Thyroid gland (tissue), 4 donors: ENCODE data around the gene HEPACAM. TPM values are rescaled to one million over a fixed set of nuclear protein-coding genes. Genes with fewer than 3 reads are reported as not detected.
"Not testable (repeated sequence)": the region's sequence is repeated elsewhere in the genome, so short reads cannot be mapped to it uniquely, and the experiment has no call there.

Experiments used
- DNase-seq, 2 donors: peaks; one replicate each; pipeline ENCODE4 v3.0.0-alpha.2; 2019
- H3K27ac ChIP-seq, 3 donors: fragments of 200-600 bp; sonication (generic); 1 replicate in 2 of 3; 2 replicates in 1 of 3; pipeline ENCODE4 v1.5.1; 2016 to 2019; ENCODE audit warnings: mild to moderate bottlenecking in 1 of 3, moderate library complexity in 1 of 3
- H3K27me3 ChIP-seq: fragments of 200-600 bp; sonication (generic); one replicate; pipeline ENCODE4 v1.5.1; 2019
- H3K36me3 ChIP-seq, 2 donors: fragments of 200-600 bp; sonication (generic); one replicate each; pipeline ENCODE4 v1.5.1; 2016 to 2019
- H3K4me1 ChIP-seq, 2 donors: fragments of 200-600 bp; sonication (generic); one replicate each; pipeline ENCODE4 v1.5.1; 2017 to 2019
- H3K4me3 ChIP-seq, 3 donors: fragments of 200-600 bp; sonication (generic); replicated peaks in 1 of 3; 1 replicate in 2 of 3; 2 replicates in 1 of 3; pipeline ENCODE4 v1.5.1; 2016; ENCODE audit warnings: mild to moderate bottlenecking in 1 of 3
- H3K9me3 ChIP-seq: fragments of 200-600 bp; sonication (generic); one replicate; pipeline ENCODE4 v1.5.1; 2017
- POLR2A ChIP-seq, 2 donors: fragments of 450-650 bp; IDR thresholded peaks; one replicate each; pipeline ENCODE4 v1.6.1; 2017; ENCODE audit warnings: antibody characterized with exemption in 2 of 2, mild to moderate bottlenecking in 2 of 2, moderate library complexity in 1 of 2
- WGBS, 2 donors: methylation state at CpG; one replicate each; pipeline ENCODE4 v1.1.5; 2017; 5-methylcytosine and 5-hydroxymethylcytosine counted together
- intact Hi-C: fragments of 100-400 bp; cut with DNase I; formaldehyde crosslinking; loops from one replicate; pipeline ENCODE4 v1.15.1; 2023
- total RNA-seq, 4 donors: library from RNA; depleted of rRNA; stranded (reverse); fragments of >200 nt; gene quantifications; one replicate each; pipeline ENCODE4 v1.2.3, GENCODE V29; 2016
- TF ChIP-seq, protein P1 (sequence below), 6 experiments: fragments of 200-600 bp in 3 of 6; fragments of 450-650 bp in 3 of 6; sonication (generic) in 3 of 6; IDR thresholded peaks; one replicate each; pipeline ENCODE4 v1.5.1; 2016 to 2019; ENCODE audit warnings: antibody characterized with exemption in 6 of 6, mild to moderate bottlenecking in 2 of 6, inconsistent platforms in 1 of 6, moderate library complexity in 1 of 6

The HEPACAM gene
- total RNA-seq, 4 donors from 2014 or later, result 0.27 to 1.1 (median 0.45) TPM; not detected in 1

DNA sequence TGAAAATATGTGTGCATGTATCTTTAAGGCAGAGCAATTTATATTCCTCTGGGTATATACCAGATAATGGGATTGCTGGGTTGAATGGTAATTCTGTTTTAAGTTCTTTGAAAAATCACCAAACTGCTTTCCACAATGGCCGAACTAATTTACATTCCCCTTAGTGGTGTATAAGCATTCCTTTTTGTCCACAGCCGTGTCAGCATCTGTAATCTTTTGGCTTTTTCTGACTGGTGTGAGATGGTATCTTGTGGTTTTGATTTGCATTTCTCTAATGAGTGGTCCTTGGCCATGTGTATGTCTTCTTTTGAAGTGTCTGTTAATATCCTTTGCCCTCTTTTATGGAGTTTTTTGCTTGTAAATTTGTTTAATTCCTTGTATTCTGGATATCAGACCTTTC, 42.5 kb upstream of the HEPACAM start:
- Histone ChIP-seq H3K4me3 (no peak overlapping the region), H3K27me3 (no peaks in the 10 kb centered on the region), H3K27ac (no peak overlapping the region), H3K9me3 (no peaks in the 10 kb centered on the region), H3K36me3 (no peaks in the 10 kb centered on the region), H3K4me1 (no peaks in the 10 kb centered on the region)
- TF ChIP-seq, protein P1, sequence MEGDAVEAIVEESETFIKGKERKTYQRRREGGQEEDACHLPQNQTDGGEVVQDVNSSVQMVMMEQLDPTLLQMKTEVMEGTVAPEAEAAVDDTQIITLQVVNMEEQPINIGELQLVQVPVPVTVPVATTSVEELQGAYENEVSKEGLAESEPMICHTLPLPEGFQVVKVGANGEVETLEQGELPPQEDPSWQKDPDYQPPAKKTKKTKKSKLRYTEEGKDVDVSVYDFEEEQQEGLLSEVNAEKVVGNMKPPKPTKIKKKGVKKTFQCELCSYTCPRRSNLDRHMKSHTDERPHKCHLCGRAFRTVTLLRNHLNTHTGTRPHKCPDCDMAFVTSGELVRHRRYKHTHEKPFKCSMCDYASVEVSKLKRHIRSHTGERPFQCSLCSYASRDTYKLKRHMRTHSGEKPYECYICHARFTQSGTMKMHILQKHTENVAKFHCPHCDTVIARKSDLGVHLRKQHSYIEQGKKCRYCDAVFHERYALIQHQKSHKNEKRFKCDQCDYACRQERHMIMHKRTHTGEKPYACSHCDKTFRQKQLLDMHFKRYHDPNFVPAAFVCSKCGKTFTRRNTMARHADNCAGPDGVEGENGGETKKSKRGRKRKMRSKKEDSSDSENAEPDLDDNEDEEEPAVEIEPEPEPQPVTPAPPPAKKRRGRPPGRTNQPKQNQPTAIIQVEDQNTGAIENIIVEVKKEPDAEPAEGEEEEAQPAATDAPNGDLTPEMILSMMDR (IDR thresholded peaks at IDR 0.05), result no peak
- TF ChIP-seq POLR2A (IDR thresholded peaks at IDR 0.05), result no peak
- DNase-seq, result no peak
- intact Hi-C loops, result no loop called here
- WGBS, 2 donors, result 94 to 97% methylated on average over 2 of the region's 2 CpGs

DNA sequence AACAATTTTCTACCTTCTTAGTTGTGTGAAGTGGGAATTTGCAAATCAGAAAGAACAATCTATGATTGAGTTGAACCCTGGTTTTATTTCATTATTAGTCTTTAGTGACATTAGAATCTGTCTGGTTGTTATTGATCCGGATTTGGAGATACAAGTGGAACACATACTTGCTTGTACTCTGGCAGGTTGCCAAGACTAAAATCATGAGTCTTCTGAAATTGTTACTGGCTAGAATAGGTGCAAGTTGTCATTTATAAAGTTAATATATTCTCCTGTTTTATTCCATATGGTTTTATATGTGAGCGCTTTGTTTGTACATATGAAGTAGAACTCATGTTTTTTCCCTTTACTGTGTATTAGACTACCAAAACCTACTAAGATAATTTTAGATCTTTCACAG, 41.2 kb upstream of the HEPACAM start:
- intact Hi-C loops, result no loop called here
- Histone ChIP-seq H3K36me3 (no peaks in the 10 kb centered on the region), H3K4me3 (no peak overlapping the region), H3K9me3 (no peaks in the 10 kb centered on the region), H3K27me3 (no peaks in the 10 kb centered on the region), H3K27ac (no peak overlapping the region), H3K4me1 (no peaks in the 10 kb centered on the region)
- no peak for TF ChIP-seq POLR2A (IDR thresholded peaks at IDR 0.05)
- TF ChIP-seq, protein P1 (IDR thresholded peaks at IDR 0.05), result no peak
- WGBS, 2 donors, result 71 to 79% methylated on average over 2 of the region's 2 CpGs
- DNase-seq, result no peak

DNA sequence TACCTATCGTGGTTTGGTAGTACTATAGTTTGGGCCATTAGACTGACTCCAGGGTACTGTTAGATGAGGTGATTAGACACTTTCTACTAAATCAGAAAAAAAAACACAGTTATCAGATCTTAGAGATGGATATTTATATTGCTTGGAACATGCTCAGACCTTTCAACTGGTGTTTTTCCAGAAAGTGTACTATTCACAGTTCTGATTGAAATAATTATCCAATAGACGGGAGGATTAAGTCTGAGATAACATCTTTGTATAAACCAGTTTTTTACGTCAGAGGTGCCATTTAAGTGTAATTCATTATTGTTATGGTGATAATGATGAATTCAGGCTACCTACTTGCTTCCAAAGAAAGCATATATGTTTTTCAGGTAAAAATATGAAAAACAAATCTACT, 40.7 kb upstream of the HEPACAM start:
- TF ChIP-seq, protein P1 (IDR thresholded peaks at IDR 0.05), result no peak
- TF ChIP-seq POLR2A (IDR thresholded peaks at IDR 0.05), result no peak
- intact Hi-C loops, result no loop called here
- no peaks in the 10 kb centered on the region for H3K4me1 ChIP-seq
- H3K27ac ChIP-seq, result no peak overlapping the region
- no peaks in the 10 kb centered on the region for H3K27me3 ChIP-seq
- H3K9me3 ChIP-seq, result no peaks in the 10 kb centered on the region
- no peak for DNase-seq
- no peaks in the 10 kb centered on the region for H3K36me3 ChIP-seq
- no peak overlapping the region for H3K4me3 ChIP-seq
- WGBS, 2 donors, result 92 to 97% methylated on average over 3 of the region's 3 CpGs

DNA sequence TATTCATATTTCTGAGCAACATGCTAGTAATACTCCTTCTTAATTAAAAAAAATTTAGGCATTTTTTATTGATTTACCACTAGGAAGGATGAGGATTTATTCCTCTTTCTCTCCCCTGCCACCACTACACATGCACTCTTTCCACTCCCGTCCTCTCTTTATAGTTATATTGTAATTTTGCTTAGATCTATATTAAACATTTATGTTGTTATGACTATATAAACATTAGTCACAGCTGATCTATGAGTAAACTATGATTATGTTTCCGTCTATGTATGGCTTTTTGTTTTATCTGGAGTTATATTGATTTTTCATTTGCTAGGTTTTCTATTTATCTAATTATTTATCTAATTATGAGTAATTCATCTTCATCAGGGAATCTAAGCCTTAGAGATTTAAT, 36.0 kb upstream of the HEPACAM start:
- DNase-seq, result no peak
- H3K27ac ChIP-seq, result no peak overlapping the region
- H3K27me3 ChIP-seq, result no peaks in the 10 kb centered on the region
- H3K36me3 ChIP-seq, result no peaks in the 10 kb centered on the region
- no peaks in the 10 kb centered on the region for H3K4me1 ChIP-seq
- TF ChIP-seq POLR2A (IDR thresholded peaks at IDR 0.05), result no peak
- TF ChIP-seq, protein P1 (IDR thresholded peaks at IDR 0.05), result no peak
- WGBS, 2 donors, result 94 to 98% methylated on average over 2 of the region's 2 CpGs
- H3K4me3 ChIP-seq, result no peak overlapping the region
- no peaks in the 10 kb centered on the region for H3K9me3 ChIP-seq
- intact Hi-C loops, result no loop called here

DNA sequence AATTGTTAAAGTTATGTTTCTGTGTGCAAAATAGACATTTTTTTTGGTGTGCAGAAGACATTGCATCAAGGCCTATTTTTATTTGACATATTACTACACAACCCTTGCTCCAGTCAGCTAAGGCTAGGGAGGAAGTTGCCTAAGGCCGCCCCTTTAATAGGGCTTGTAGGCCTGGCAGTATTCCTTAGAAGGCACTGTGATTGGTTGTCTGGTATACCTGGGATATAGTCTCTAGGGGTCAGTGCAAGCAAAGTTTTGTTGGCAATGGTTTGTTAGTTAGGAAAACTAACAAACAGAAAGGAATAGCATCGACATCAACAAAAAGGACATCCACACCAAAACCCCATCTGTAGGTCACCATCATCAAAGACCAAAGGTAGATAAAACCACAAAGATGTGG, 35.1 kb upstream of the HEPACAM start:
- no peak overlapping the region for H3K27ac ChIP-seq
- H3K27me3 ChIP-seq, result no peaks in the 10 kb centered on the region
- TF ChIP-seq, protein P1 (IDR thresholded peaks at IDR 0.05), result no peak
- TF ChIP-seq POLR2A (IDR thresholded peaks at IDR 0.05), result no peak
- 62 to 90% methylated on average over 2 of the region's 2 CpGs for WGBS, 2 donors
- no peaks in the 10 kb centered on the region for H3K36me3 ChIP-seq
- H3K4me1 ChIP-seq, result no peaks in the 10 kb centered on the region
- no peak for DNase-seq
- no peaks in the 10 kb centered on the region for H3K9me3 ChIP-seq
- no peak overlapping the region for H3K4me3 ChIP-seq
- intact Hi-C loops, result no loop called here

DNA sequence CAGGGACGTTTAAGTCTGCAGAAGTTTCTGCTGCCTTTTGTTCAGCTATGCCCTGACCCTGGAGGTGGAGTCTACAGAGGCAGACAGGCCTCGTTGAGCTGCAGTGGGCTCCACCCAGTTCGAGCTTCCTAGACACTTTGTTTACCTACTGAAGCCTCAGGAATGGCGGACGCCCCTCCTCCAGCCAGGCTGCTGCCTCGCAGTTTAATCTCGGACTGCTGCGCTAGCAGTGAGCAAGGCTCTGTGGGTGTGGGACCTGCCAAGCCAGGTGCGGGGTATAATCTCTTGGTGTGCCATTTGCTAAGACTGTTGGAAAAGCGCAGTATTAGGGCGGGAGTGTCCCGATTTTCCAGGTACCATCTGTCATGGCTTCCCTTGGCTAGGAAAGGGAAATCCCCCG, 32.4 kb upstream of the HEPACAM start:
- H3K4me3 ChIP-seq, DNase-seq, H3K36me3 ChIP-seq, H3K9me3 ChIP-seq, H3K27me3 ChIP-seq, H3K4me1 ChIP-seq, intact Hi-C loops, H3K27ac ChIP-seq: not testable (repeated sequence)
- WGBS, 2 donors, result 86 to 91% methylated on average over 8 to 13 of the region's 13 CpGs
